HG03558 (cell line): ENCODE data around the gene CABP7.

ENCODE experiments used
- ATAC-seq: cut with Tn5 transposase; IDR thresholded peaks from one replicate; pipeline ENCODE4 v1.9.1; 2021; ENCODE audit warnings: moderate number of reproducible peaks; ENCODE audit not compliant: unreplicated experiment; ENCODE audit errors: extremely low read depth

CABP7 gene

DNA sequence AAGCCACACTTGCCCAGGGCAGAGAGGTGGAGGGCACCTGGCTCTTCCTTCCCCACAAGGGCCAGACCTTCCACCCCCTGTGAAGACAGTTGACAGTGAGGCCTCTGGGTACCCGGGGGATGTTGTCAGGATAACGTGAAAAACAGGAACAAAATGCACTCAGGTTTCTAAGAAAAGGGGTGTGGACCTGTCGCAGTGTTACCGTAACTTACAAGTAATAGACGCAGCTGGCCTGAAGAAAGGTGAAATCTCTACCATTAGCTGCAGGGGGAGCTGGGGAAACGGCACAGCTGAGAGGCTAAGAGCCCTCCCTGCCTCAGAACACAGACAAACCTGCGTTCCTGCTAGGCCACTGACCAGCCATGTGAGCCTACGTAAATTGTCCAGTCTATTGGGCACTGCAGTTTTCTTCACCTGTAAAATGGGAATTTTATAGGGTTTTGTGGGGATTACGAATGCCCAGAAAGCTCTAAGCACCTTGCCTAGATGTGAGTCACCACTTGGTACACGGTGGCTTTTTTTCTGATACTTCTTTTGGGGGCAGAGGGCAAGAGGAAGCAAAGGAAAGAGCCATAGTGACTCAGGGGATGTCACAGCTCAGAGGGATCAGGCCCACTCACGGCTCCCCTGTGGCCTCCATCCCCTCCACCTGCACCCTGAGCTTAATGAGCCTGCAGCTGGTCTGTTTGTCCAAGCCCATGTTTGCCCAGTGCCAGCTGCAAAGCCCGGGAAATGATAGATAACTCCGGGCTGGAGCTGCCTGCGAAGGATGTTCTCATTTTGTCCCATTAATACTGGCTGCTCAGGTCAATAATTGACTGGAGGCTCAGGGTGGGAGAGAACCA is 18.4 kb upstream of the CABP7 start:
- no peak for ATAC-seq

DNA sequence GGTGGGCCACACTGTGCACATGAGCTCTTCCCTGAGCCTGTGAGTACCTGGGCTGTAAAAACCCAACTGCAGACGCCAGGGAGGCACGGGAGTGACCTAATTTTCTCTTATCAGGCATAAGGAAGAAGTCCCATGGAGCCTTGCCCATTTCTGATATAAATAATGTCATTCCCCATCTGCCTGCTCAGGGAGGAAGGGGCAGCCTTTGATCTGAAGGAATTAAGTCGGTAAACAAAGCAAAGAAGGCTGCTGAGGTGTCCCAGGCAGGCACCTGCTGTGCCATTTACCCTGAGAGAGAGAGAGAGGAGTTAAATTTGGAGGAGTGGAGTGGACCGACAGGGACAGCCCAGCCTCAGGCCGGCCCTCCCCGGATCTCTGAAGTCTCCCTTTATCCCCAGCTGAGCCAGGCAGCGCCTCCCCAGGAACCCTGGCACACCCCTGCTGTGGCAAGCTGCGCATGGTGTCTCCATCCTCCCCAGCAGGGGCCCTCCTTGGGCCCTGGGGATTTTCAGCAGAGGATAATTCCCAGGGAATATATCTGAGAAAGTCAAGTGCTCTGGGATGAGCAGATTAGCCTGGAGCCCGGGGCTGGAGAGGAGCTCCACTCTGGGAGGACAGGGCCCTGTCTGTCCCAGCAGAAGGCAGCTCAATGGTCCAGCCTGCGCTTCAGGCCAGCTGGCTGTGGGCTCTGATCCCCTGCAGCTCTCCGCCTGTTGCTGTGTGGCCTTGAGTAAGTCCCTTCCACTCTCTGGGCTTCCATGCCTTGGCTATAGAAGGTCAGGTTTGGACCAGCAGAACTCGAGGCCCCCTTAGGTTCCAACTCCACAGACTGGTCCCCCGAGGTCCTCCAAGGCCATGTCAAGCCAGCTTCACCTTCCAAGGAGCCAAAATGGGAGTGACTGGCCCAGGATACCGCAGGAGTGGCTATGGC is 17.5 kb upstream of the CABP7 start:
- no peak for ATAC-seq

DNA sequence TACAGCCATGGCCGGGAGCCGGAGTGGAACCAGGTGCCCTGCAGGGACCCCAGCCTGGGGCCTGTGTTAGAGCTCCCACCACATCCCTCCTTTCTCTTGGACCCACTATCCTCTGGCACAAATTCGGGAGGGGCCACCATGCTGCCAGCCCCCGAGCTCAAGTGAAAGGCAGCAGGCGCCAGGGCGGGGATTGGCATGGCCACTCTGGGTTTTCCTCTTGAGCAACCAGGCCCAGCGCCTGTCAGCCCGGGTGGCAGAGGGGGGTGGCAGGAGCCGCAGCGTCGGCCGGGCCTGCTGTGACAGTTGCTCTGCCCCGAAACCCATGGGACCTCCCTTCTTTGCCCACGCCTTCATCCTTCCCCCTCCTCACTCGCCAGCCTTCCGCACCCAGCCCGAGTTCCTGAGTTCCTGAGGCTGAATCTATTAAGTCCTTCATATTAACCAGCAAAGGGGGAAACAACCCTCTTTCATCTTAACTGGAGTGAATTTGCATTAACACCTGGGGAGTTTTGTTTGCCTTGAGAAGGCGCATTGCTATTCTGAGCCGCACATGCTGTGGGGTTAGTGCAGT is 16.8 kb upstream of the CABP7 start:
- no peak for ATAC-seq

DNA sequence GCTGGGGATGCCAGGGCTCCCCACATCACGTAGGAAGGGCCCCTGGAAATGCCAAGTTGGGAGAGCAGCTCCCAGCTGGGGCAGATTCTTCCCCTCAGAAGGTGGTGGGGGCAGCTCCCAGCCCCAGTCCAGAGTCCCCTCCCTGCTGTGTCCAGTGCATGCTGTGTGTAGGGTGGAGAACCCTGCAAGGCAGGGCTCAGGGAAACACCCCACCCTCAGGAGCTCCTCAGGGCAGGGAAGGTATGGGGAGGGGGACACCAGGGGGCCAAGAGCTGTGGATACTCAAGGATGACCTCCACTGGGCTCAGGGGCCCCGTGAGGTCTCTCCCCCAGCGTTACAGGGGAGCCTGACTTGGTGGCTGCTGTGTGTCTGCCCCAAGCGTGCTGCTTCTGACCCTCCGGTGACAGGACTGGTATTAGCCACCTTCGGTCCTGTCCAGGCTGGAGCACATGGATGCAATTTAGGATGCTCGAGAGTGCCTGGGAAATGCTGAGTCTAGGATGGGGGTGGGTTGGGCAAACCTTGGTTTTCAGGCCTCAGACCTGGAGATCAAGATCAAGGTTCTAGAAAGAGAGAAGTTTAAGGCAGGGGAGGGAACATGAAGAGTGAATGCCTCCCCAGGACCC is 16.1 kb upstream of the CABP7 start:
- ATAC-seq: no peak

DNA sequence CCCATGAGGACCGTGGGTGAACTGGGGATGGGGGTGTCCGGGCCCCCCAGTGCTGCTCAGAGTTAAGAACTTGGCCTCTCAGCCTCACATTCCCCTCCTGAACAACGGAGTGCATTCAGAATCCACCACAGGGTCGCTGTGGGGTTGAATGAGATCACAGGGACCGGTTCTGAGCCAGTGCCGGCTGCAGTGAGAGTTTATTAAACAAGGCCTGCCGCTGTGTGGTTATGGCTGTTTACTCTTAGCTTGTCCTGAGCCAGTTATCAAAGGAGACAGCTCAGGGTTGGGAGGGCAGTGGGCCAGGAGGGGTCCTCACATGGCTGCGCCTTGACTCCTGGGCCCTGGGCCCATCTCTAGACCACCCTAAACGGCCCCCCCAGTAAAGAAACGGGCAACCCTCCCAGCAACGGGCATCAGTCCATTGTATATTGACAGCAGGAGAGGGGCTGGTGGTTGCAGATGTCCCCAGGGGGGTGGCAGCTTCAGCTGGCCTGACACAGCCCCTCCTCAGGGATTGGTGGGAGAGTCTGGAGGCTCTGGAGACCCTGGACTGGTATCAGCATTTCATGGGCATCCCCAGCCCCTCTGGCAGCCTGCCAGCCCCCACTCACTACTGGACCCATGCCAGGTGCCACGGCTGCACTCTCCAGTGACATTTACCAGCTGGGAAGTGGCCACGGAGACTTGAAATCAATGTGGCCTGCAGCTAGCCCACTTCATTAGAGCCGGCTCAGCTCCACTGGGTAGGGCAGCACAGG is 15.1 kb upstream of the CABP7 start:
- no peak for ATAC-seq

DNA sequence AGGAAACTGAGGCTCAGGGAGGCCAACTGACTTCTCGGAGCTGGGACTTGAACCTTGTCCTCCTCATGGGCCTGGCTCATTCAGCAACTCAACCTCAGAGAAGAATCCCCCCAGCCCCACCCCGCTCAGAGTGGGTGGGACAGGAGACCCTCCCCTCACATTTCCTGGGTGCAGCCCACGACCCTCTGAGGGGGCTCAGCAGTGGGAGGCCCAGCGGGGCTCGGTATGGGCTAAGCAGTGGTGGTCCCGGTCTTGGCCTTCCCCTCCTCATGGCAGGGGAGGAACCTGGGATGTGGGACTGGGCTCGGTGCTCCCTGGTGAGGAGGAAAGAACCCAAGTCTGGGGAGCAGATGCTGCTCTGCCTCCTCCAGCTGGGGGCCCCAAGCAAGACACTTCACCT is 14.2 kb upstream of the CABP7 start:
- no peak for ATAC-seq

DNA sequence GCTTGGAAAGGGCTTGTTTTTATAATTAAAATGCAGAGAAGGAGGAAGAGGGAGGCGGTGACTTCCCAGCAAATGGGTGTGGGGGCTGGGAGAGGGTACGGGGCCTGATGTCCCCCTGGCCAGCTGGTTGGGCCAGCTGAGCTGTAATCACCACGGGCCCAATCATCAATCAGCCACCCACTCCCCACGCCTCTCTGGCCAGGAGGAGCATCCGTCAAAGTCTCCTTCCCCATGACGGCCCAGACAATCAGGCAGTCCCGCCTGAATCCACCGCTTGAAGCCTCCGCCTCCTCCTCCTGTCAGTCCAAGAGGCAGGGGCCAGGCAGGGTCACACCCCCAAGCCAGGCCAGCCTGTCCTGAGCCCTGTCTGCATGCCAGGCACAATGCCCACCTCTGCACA is 13.3 kb upstream of the CABP7 start:
- no peak for ATAC-seq

DNA sequence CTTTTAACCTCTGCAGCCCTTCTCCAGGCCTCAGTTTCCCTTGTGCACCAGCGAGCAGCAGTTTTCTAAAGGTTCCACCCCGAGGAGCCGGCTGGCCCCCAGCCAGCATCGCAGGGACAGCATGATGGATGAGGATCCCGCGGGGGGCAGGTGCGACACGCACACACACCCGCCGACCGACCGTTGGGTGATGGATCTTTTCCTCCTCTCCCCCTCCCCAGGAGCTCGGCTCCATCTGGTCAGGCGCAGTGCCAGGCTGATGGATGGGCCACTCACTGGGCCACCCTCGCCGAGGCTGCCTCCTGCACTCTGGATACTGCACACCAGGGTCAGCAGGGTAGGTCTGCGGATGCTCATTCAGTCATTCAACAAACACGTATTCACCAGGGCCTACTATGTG is 12.8 kb upstream of the CABP7 start:
- ATAC-seq: no peak

DNA sequence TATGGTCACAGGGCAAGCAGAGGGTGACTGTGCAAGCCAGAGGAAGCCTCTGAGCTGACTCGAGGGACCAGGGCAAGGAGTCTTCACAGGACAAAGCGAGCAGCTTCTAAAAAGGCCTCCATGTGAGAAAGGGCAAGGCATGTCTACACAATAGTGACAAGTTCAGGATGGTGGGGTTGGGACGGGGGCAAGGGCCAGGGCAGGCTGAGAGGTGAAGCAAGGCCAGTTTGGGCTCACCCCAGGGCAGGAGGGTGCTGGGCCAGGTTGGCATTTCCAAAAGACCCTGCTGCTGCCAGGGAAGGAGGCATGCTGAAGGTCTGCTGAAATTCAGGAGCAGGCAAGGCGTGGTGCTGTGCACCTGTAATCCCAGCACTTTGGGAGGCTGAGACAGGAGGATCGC is 12.3 kb upstream of the CABP7 start:
- ATAC-seq: no peak

DNA sequence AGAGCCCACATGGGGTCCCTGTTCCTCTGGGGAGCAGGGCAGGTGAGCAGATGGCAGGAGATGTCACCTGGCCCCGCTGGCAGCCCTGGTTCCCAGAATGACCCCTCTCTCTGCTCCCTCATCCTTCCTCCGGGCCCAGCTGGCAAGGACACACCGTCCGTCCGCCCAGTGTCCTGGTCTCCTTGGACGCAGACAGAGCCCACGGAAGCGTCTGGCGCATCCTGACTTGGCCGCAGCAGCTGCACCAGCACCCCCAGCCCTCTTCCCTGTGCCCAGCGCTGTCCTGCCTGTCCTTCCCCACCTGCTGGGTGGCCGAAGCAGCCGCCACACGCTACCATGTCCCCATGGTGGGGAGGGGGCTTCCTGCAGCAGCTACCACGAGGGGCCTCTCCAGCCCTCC is 9.6 kb upstream of the CABP7 start:
- ATAC-seq: no peak

DNA sequence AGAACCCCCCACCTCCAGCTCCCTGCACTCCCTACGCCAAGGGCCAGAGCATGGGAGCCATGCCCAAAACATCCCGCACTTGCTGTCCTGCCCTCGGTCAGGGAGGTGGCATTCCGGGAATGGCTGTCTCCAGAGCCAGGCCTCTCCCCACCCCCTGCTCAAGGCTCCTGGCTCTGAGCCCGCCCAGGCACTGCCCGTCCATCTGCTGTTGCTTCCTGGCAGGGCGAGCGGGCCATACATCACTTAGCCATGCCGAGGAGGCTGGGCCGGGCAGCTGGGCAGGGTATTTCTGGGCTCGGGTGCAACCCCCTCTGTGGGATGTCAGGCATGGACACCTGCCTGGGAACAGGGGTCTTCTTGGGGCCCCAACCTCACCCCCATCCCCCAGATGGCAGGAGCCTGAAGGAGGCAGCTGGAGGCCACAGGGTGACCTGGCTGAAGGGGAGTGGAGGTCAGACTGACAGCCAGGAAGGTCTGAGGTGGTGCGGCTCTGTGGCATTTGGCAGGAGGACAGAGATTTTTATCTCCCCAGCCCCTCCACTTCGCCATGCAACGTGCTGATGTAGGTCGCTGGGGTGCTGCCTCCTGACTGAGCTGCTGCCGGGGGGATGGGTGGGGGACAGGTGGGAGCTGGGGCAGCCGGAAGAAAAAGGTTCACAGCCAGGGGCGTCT is 8.7 kb upstream of the CABP7 start:
- ATAC-seq: no peak

DNA sequence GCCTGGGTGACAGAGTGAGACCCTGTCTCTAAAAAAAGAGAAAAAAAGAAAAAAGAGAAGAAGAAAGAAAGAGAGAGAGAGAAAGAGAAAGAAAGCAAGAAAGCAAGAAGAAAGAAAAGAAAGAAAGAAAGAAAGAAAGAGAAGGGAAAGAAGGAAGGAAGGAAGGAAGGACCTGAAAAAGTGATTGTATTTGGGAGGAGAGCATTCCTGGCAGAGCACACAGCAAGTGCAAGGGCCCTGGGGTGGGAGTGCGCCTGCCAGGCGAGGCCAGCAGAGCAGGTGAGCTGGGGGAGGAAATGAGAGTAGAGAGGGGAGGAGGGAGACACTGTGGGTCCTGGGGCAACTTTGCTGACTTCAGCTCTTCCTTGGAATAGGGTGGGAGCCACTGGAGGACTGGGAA is 7.7 kb upstream of the CABP7 start:
- ATAC-seq: no peak

DNA sequence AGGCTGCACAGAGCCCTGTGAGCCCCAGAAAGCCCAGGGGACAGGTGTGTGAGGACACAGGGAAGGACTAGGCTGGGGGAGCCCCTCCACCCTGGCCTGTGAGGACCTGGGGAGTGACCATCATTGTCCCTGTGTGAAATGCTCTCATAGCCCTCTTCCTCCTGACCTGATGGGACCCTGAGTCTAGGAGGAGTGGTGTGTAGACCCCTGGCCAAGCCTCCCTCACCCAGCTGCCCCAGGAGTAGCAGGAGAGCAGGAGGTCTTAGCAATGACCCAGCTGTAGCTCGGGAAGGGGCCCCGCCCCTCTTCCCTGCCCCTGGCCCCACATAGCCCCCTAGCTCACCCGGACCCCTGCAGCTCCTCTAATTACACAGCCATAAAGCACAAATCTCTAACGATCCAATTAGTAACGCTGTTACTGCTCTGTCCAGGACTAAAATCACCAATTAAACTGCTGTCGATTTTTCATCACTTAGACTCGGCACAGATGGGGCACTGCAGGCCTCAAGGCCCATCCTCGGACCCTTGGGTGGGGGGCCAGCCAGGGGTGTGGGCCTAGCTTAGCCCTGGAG is 6.6 kb upstream of the CABP7 start:
- ATAC-seq: no peak

DNA sequence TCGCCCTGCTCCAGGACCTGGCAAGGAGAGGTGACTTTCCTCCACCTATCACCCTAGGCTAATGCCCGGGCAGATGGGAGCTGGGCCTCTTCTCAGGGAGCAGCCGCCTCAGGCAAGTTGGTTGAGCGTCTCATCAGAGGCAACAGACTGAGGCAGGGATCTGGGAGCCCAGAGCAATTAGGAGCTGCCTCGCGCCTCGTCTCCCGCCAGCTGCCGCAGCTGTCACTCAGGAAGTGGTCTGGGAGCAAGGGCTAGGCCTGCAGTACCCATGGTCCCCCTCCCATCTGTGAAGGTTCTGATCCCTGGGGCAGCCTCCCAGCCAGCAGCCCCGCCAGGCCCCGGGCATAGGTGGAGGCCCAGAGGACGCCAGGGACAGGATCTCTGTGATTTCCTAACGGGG is 4.6 kb upstream of the CABP7 start:
- no peak for ATAC-seq

DNA sequence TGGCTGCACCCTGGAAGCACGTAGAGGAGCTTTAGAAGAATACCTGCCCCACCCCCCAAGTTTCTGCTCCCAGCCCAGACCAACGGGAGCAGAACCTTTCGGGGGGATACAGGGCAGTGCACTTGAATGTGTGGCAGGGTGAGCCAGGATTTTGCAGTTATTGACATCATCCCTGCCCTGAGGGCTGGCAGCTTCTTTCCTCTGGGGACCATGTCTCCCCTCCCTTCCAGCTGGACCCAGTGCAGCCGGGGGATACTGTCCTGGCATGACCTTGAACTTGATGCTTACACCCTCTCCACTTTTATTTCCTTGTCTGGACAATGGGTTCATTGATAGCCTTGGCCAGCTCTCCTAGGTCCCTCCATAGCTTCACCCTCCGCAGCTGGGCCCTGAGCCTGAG is 4.1 kb upstream of the CABP7 start:
- no peak for ATAC-seq

DNA sequence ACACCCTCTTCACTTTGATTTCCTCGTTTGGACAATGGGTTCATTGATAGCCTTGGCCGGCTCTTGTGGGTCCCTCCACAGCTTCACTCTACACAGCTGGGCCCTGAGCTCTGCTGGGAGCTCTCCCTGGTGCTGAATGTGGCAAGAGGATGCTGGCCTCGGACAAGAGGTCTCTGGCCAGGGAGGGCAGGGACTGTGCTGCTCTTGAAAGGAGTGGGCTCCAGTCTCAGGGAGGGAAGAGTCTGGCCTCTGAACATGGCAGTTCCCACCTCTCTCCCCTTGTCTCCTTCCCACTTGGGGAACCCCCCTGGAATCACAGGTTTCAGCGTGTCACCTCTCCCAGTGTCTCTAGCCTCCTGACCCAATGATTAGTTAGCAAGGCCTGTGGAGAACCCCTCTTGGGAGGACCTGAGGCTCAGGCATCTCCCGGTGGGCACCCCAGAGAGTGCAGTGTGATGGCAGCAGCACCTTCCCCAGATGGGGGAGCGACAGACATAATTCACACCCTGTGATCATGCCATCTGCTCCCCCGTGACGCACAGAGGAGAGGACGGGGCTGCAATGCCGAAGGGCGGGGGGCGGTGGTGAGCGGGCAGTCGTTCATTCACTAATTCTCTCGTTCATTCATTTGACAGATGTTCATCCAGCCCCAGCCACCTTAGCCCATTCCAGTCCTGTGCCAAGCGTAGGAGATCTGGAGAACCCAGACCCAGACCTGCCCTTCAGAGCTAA is 2.8 kb upstream of the CABP7 start:
- ATAC-seq: no peak

DNA sequence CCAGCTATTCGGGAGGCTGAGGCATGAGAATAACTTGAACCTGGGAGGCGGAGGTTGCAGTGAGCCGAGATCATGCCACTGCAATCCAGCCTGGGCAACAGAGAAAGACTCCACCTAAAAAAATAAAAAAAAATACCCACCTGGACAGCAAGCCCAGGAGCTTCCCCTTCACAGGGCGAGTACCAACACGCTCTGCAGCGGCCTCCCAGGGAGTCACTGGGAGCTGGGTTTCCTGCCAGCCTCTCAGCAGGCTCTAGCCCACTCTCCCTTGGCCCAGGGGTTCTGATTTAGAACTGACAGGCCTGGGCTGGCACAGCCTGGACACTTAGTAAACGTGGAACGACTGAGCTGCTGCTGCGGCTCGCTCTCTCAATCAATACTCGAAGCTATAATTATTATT is 2.0 kb upstream of the CABP7 start:
- ATAC-seq: no peak
